Subcutaneous adipose tissue (tissue), 4 donors: Measurements from ENCODE around the gene OR2F2. TPM values are rescaled to one million over a fixed set of nuclear protein-coding genes. Genes with fewer than 3 reads are reported as not detected.

Source experiments
- CTCF ChIP-seq: fragments of 450-650 bp; IDR thresholded peaks from one replicate; pipeline ENCODE4 v1.5.1; 2016; ENCODE audit warnings: low read depth, mild to moderate bottlenecking, control low read depth, antibody characterized with exemption, moderate library complexity
- total RNA-seq, 4 donors: library from RNA; depleted of rRNA; stranded (reverse); fragments of >200 nt; gene quantifications; one replicate each; pipeline ENCODE4 v1.1.0, GENCODE V29; 2016

OR2F2 gene, protein sequence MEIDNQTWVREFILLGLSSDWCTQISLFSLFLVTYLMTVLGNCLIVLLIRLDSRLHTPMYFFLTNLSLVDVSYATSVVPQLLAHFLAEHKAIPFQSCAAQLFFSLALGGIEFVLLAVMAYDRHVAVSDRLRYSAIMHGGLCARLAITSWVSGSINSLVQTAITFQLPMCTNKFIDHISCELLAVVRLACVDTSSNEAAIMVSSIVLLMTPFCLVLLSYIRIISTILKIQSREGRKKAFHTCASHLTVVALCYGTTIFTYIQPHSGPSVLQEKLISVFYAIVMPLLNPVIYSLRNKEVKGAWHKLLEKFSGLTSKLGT
- total RNA-seq: not detected

DNA sequence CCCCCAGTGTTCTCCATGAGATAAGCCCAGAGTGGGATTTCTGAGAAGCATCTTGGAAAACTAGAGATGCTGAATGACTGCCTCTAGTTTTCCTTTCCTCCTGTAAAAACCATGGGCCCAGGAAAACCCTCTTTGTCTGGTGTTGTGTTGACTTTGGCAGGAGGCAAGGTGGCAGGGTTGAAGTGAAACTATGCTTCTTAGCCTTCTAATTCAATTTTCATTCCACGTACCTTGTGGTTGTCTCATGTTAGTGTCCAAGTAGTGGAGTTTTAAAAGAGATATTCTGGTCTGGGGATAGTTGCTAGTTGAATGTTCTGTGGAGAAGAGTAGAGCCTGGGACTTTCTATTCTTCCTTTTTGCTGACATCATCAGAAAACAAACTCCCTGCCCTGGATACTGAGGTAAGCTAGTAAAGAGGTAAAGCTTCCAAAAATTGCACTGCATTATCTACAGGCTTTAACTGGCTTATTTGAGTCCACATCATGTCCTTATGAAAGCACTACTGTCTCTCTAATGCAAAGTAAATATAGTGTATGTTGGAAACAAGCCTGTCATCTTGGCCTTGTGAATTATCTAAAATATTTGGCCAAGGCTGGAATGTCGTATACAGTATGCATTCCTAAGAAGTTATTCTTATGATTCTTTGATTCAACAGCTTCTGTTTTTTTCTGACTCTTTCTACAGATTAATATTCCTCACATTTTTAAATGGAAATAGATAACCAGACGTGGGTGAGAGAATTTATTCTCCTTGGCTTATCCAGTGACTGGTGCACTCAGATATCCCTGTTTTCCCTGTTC is at the start of gene OR2F2:
TSS of gene OR2F2 (plus strand) at position 708 of the 800 bp plus-strand sequence. CDS start at position 708, 0 bp downstream.
- no peak for TF ChIP-seq CTCF

GRCh38 chr7:143885951-143886350 is 49.1 kb upstream of the OR2F2 start:
- TF ChIP-seq CTCF: no peak

GRCh38 chr7:143886826-143887477 is 48.1 kb upstream of the OR2F2 start:
- no peak for TF ChIP-seq CTCF

- no peak for TF ChIP-seq CTCF
These were observed 46.0 kb upstream of the OR2F2 start for GRCh38 chr7:143889068-143889467.

- TF ChIP-seq CTCF: no peak
These were observed 44.5 kb upstream of the OR2F2 start for GRCh38 chr7:143890558-143890957.

DNA sequence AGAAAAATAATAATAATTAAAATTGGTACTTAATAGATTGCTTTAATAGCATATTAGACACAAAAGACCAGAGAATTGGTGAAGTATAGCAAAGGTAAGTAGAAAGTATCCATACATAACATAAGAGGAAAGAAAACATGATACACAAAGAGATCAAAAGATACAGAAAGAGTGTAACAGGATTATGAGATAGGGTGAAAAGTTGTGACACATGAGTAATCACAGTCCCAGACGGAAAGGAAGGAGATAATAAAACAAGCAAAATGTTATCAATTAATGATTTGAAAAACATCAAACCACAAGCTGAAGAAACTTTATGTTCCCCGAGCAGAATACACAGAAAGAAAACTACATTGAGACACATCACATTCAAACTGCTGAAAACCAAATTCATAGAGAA is 43.6 kb upstream of the OR2F2 start:
- TF ChIP-seq CTCF: no peak
